Measurements from ENCODE around the gene KRCC1.
"Not testable (repeated sequence)": the region's sequence is repeated elsewhere in the genome, so short reads cannot be mapped to it uniquely, and the experiment has no call there.

GRCh38 chr2:87981182-87981581, 74.4 kb downstream of the KRCC1 start:
- TF ChIP-seq, protein P1, sequence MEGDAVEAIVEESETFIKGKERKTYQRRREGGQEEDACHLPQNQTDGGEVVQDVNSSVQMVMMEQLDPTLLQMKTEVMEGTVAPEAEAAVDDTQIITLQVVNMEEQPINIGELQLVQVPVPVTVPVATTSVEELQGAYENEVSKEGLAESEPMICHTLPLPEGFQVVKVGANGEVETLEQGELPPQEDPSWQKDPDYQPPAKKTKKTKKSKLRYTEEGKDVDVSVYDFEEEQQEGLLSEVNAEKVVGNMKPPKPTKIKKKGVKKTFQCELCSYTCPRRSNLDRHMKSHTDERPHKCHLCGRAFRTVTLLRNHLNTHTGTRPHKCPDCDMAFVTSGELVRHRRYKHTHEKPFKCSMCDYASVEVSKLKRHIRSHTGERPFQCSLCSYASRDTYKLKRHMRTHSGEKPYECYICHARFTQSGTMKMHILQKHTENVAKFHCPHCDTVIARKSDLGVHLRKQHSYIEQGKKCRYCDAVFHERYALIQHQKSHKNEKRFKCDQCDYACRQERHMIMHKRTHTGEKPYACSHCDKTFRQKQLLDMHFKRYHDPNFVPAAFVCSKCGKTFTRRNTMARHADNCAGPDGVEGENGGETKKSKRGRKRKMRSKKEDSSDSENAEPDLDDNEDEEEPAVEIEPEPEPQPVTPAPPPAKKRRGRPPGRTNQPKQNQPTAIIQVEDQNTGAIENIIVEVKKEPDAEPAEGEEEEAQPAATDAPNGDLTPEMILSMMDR (IDR thresholded peaks at IDR 0.05; ENCODE audit: low read depth, low read length, poor library complexity, severe bottlenecking), result not testable (repeated sequence)
- TF ChIP-seq EZH2phosphoT487 (IDR thresholded peaks at IDR 0.05; ENCODE audit: borderline replicate concordance, low read length), result not testable (repeated sequence)
